Stimulated activated CD8-positive, alpha-beta memory T cell treated with anti-CD3 and anti-CD28 coated beads, Interleukin-2, amount 100 ng/mL, for 48 hours (primary cell): ENCODE results near the gene AMBRA1.
"Not testable (repeated sequence)": the region's sequence is repeated elsewhere in the genome, so short reads cannot be mapped to it uniquely, and the experiment has no call there.

Experiments
- DNase-seq, 2 donors: peaks; one replicate each; pipeline ENCODE4 v3.0.0-alpha.2; 2020; ENCODE audit warnings: low read depth in 2 of 2

The AMBRA1 gene

GRCh38 chr11:46381819-46382645 is 211.8 kb downstream of the AMBRA1 start:
- no peak for DNase-seq

GRCh38 chr11:46381048-46381818 is 212.6 kb downstream of the AMBRA1 start, which contains the start of gene MDK:
Gene MDK, plus strand, starts transcription at chr11:46381669. Its CDS starts 389 bp downstream, at chr11:46382058.
- DNase-seq = no peak

GRCh38 chr11:46380340-46381047 is 213.3 kb downstream of the AMBRA1 start:
- peak; percentile 58 to 66 for DNase-seq

- not testable (repeated sequence) for DNase-seq
Measured at GRCh38 chr11:46379482-46380293, 214.1 kb downstream of the AMBRA1 start.

DNA sequence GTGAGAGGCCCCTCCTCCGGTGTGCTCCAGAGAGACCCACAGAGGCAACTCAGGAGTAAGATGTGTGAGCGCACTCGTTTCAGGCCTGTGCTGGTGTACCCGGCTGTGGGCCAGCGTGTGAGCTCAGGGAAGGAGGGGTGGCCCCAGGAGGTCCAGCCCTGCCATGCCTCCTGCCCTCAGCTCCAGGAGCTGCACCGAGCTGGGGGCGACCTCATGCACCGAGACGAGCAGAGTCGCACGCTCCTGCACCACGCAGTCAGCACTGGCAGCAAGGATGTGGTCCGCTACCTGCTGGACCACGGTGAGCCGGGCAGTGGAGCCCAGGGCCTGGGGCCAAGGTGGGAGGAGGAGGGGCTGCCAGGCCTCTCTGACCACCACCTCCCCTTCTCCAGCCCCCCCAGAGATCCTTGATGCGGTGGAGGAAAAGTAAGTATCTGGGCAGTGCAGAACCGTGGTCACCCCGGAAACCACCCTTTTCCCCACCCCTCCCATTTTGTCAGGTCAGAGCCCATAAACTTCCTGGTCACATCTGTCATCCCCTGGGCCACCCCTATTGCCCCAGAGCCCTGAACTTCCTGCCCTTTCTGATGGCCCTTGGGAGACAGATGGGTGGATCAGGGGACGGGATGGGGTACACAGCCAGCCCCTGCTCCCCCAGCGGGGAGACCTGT is 214.9 kb downstream of the AMBRA1 start:
- DNase-seq = no peak

DNA sequence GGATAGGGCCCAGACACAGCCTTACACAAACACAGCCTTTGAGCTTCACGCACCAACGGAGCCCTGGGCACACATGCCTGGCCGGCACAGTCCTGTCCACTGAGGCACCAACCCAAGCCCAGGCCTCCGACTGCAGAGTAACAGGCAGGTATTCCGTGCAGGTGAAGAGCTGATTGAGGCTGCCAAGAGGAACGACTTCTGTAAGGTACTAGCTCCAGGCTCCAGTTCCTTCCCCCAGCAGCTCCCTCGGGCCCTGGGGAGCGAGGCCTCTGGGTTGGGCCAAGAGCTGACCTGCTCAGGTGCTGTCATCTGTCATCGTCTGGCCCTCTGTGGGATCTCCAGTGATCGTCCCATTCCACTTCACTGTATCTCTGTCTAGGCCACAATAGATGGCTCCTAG is 215.5 kb downstream of the AMBRA1 start:
- DNase-seq = no peak

DNA sequence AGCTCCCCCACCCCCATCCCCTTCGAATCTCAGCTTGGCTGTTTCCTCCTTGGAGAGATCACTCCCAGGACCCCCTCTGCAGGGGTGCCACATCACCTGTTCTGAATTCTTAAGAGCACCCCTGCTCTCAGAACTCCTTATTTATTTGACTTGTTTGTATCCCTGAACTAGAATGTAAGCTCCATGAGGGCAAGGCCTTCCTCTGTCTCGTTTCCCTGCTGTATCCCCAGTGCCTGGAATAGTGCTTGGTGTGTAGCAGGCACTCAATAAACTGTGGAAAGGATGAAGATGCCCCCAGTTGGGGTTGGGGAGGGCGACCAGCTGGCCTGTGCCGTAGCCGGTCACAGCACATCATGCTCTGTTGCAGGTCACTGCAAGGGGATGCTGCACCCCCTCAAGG is 216.0 kb downstream of the AMBRA1 start:
- DNase-seq = no peak

DNA sequence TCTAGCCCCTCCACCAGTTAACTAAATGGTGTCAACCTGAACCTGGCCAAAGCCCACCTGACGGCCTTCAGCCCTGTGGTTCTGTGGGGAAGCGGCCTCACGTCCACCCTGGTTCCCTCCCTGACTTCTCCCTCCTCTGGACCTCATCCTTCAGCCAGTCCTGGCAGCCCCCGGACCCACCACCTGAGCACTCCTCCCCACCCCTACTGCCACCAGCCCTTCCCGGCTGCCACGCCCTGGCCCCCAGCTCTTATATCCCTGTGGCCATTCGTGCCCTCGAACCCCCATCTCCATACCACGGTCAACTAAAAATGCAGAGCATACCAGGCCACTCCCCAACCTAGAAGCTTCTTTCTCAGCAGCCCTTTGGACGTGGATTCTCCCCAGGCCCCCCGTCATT is 216.5 kb downstream of the AMBRA1 start:
- DNase-seq = no peak

DNA sequence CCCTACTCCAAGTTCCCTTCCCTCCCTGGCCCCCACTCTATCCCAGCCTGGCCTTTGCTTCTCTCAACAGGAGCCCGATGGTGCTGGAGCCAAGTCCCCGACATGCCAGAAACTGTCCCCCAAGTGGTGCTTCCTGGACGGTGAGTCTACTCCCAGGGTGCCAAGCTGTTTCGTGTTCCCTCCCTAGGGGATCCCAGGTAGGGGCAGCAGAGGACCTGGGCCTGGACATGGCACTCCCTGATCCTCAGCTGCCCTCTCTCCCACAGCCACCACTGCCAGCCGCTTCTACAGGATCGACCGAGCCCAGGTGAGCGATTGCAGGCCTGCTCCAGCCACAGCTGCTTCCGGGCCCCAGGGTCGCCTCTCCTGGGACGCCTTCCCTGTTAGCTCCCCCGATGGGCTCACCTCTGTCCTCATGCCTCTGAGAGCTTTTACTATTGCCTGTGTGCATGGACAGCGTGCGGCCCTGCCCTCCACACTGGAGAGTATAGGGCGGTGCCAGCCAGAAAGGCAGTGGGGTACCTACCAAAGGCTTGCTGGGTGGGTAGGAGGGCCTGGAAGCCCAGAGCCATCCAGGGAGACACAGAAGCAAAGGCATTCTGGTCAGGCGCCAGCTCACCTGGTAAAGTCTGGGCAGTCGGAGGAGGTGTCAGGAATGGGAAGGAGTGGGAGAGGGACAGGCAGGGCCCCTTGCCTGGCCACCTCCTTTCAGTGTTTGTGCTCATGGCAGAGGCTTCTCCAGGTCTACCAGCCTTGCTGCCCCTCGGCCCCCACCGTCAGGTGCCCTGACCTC is 217.4 kb downstream of the AMBRA1 start:
- no peak for DNase-seq

DNA sequence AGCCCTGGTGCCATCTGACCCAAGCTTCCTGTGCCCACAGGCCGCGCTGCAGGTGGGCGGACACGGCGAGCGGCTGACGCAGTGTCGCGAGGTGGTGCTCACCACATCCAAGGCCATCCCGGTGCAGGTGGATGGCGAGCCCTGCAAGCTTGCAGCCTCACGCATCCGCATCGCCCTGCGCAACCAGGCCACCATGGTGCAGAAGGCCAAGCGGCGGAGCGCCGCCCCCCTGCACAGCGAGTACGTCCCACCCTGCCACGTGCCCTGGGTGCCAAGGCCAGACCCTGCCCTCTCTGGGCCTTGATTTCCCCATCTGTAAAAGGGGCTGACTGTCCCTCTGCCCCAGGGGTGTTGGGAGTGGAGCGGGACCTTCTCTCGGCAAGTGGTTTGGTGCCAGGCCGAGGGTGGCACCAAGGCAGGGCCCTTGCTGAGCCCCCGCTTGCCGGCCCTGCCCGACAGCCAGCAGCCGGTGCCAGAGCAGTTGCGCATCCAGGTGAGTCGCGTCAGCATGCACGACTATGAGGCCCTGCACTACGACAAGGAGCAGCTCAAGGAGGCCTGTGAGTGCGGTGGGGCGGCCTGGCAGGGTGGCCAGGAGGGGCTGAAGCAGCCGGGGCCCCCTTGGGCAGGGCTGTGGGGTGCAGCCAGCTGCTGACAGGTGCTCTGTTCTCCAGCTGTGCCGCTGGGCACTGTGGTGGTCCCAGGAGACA is 218.3 kb downstream of the AMBRA1 start:
- no peak for DNase-seq

DNA sequence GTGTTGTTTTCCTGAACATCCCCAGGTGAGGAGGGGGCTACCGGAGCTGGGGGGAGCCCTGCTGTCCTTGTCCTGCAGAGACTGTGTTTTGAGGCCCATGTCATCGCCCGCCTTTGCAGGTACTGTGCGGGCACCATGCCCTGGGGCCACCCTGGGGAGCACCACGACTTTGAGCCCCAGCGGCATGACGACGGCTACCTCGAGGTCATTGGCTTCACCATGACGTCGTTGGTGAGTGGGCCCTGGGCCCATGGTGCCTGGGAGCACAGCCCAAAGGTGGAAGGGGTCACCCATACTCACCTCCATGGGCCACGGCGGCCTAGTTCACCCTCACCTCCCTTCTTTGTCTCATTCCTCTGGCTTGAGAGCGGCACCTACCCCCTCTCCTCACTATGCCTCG is 219.0 kb downstream of the AMBRA1 start:
- no peak for DNase-seq

GRCh38 chr11:46373787-46374740 is 219.8 kb downstream of the AMBRA1 start:
- DNase-seq = no peak

DNA sequence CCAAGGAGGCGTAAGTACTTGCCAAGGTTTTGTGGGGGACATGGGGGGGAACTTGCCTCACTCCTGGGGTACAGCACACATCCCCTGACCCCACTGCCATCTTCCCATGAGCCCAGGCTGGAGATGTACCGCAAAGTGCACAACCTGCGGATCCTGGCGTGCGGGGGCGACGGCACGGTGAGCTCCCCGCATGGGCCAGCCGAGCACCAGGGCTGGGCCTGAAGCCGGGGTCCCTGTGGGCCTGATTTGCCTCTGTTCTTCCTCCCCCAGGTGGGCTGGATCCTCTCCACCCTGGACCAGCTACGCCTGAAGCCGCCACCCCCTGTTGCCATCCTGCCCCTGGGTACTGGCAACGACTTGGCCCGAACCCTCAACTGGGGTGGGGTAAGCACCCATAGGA is 221.3 kb downstream of the AMBRA1 start:
- not testable (repeated sequence) for DNase-seq

- DNase-seq = no peak
Measured at GRCh38 chr11:46372086-46372485, 221.7 kb downstream of the AMBRA1 start.

DNA sequence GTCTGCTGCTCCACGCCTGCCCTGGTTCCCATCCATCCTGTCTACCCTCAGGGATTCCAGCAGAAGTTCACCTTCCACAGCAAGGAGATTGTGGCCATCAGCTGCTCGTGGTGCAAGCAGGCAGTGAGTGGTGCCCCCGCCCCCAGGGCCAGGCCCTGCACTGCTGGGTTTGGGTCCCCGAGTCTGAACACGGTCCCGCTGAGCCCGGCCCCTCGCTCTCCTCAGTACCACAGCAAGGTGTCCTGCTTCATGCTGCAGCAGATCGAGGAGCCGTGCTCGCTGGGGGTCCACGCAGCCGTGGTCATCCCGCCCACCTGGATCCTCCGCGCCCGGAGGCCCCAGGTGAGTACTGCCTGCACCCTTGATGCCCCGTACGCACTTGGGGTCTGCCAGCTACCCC is 222.6 kb downstream of the AMBRA1 start:
- DNase-seq = not testable (repeated sequence)

DNA sequence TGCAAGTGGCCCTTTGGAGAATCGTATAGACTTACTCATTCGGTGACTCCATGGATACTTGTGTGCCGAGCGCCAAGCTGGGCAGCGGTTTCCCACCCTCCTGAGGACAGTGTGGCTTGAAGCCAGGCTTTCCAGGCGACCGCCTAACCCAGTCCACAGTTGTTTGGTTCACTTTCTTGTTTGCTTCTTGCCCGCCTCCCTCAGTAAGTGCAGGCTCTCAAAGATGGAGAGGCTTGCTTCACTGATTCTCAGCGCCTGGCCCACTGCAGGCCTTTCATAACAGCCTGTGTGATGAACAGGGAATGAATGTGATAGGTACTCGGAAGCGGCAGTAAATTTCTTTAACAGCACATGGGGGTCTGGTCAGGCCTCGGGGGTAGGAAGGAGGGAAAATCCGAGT is 223.6 kb downstream of the AMBRA1 start:
- DNase-seq = no peak

DNA sequence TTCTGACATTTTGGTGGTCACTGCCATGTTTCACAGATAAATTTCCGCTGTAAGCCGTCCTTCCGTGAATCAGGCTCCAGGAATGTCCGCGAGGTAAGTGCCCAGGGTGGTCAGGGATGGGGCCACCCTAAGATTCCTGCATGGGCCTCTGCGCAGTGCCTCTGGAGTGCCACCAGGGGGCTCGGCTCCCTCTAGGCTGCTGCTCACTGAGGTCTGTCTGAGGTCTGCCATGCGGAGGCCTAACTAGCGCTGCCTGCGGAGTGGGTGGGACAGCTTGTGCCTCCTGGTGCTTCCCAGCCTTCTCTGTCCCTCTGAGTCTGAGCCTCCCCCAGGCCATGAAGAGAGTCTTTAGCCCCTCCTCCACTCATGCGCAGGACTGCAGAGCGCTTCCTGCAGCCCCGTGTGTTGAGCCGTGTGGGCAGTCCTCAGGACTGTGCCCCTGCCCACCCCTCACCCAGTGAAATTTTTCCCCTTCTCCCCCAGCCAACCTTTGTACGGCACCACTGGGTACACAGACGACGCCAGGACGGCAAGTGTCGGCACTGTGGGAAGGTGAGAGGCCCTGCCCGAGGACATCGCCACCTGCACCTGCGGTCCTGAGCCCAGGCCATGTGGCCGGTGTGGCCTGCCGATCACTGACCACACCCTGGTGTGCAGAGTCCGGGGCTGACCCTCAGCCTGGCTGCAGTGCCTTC is 224.2 kb downstream of the AMBRA1 start:
- no peak for DNase-seq

DNA sequence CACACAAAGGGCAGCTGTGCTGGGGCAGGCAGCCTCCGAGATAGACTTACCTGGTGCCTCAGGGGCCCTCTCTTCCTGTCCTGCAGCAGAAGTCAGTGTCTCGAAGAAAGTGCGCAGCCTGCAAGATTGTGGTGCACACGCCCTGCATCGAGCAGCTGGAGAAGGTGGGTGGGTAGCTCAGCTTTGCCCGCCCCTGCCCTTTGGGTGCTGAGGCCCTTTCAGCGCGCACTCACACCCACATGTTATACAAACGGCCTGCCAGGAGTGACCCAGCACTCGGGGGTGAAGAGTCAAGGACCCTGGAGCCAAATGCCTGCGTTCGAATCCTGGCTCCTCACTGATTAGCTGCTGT is 225.9 kb downstream of the AMBRA1 start:
- no peak for DNase-seq
